IPS DF 6.9 (cell line): ENCODE measurements around the gene KLHL3.

Experiments
- DNase-seq: peaks from one replicate; pipeline ENCODE4 v3.0.0-alpha.2; 2013; ENCODE audit warnings: low read depth, low spot score
- H3K27ac ChIP-seq: one replicate; pipeline ENCODE4 v1.5.1; 2013; ENCODE audit warnings: low read length, control low read depth
- H3K27me3 ChIP-seq: 2 replicates; pipeline ENCODE4 v1.6.1; 2013; ENCODE audit warnings: mild to moderate bottlenecking, low read length; ENCODE audit not compliant: control insufficient read depth, insufficient read depth
- H3K36me3 ChIP-seq: 2 replicates; pipeline ENCODE4 v1.6.1; 2013; ENCODE audit warnings: low read length; ENCODE audit not compliant: control insufficient read depth, insufficient read depth
- H3K4me1 ChIP-seq: 2 replicates; pipeline ENCODE4 v1.6.1; 2013; ENCODE audit warnings: low read length; ENCODE audit not compliant: control insufficient read depth, insufficient read depth
- H3K4me3 ChIP-seq: 2 replicates; pipeline ENCODE4 v1.5.1; 2013; ENCODE audit warnings: mild to moderate bottlenecking, low read length
- H3K9me3 ChIP-seq: 2 replicates; pipeline ENCODE4 v1.6.1; 2013; ENCODE audit warnings: low read length, inconsistent platforms; ENCODE audit not compliant: control insufficient read depth, insufficient read depth
- WGBS: extraction: QIAGEN DNeasy Blood & Tissue Kit; methylation state at CpG from one replicate; pipeline ENCODE4 v1.1.7; 2013; ENCODE audit warnings: mixed read lengths, missing lambda C conversion rate; ENCODE audit not compliant: insufficient read length, insufficient coverage; 5-methylcytosine and 5-hydroxymethylcytosine counted together

KLHL3 gene

GRCh38 chr5:137572042-137572695 lies 163.7 kb downstream of the KLHL3 start:
- no CpG with 5 or more reads among the region's 5 CpGs for WGBS

DNA sequence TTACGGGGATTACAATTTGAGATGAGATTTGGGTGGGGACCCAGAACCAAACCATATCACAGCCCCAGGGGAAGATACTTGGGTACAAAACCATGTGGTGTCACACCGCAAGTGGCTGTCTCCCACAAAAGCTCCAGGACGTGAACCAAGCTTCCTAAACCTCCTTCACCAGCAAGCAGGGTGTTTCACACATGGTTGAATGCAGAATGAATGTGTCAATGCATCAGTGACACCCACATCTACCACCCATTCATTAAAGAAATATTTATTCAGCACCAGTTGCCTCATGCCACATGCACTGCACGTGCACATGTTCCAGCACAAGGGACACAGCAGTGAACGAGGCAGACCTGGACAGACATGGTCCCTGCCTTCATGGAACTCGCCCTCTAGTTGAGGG lies 165.8 kb downstream of the KLHL3 start:
- no peaks in the 10 kb centered on the region for H3K9me3 ChIP-seq
- no peak overlapping the region for H3K27ac ChIP-seq
- H3K4me1 ChIP-seq: 0 out of 2 replicates have a peak, but pooled peaks cover 2% of the 10 kb centered on the region
- H3K36me3 ChIP-seq: no peaks in the 10 kb centered on the region
- DNase-seq: no peak
- no peaks in the 10 kb centered on the region for H3K27me3 ChIP-seq
- WGBS: no CpG with 5 or more reads among the region's 6 CpGs
- no peak overlapping the region for H3K4me3 ChIP-seq

More at GRCh38 chr5:137572042-137572695, 163.7 kb downstream of the KLHL3 start:
- 0 out of 2 replicates have a peak, but pooled peaks cover 2% of the 10 kb centered on the region for H3K4me1 ChIP-seq
- H3K4me3 ChIP-seq: no peak overlapping the region
- H3K27ac ChIP-seq: no peak overlapping the region
- no peaks in the 10 kb centered on the region for H3K9me3 ChIP-seq
- no peak for DNase-seq
- H3K27me3 ChIP-seq: no peaks in the 10 kb centered on the region
- H3K36me3 ChIP-seq: no peaks in the 10 kb centered on the region
